SU-DHL-6 (cell line): Measurements from ENCODE around the gene PRPF40A.

Experiments used
- H2AFZ ChIP-seq: fragments of 200-600 bp; sonication (generic); 2 replicates; pipeline ENCODE4 v1.6.1; 2014; ENCODE audit warnings: low read depth, mild to moderate bottlenecking, moderate library complexity, mixed read lengths, antibody characterized with exemption, low read length; ENCODE audit not compliant: severe bottlenecking
- H3F3A ChIP-seq: fragments of 200-600 bp; shearing (Covaris generic); 2 replicates; pipeline ENCODE4 v1.6.0; 2016; ENCODE audit warnings: antibody characterized with exemption, mild to moderate bottlenecking; ENCODE audit not compliant: insufficient read depth
- H3K27ac ChIP-seq: fragments of 200-600 bp; sonication (generic); 2 replicates; pipeline ENCODE4 v1.5.1; 2016; ENCODE audit warnings: low read depth, mild to moderate bottlenecking, low read length, moderate library complexity, mixed read lengths
- H3K27me3 ChIP-seq: fragments of 200-600 bp; sonication (generic), shearing (Covaris generic); 2 replicates; pipeline ENCODE4 v1.6.0; 2014; ENCODE audit warnings: mild to moderate bottlenecking, low read length
- H3K36me3 ChIP-seq: fragments of 200-600 bp; sonication (generic); 2 replicates; pipeline ENCODE4 v1.6.1; 2014; ENCODE audit warnings: mild to moderate bottlenecking, low read length, mixed read lengths
- H3K4me2 ChIP-seq: fragments of 300-600, 200-600 bp; shearing (Covaris generic), sonication (generic); 2 replicates; pipeline ENCODE4 v1.6.0; 2014; ENCODE audit warnings: low read length, low read depth, mild to moderate bottlenecking; ENCODE audit not compliant: poor library complexity, severe bottlenecking
- H3K4me3 ChIP-seq: fragments of 200-600 bp; sonication (generic); 2 replicates; pipeline ENCODE4 v1.5.1; 2014; ENCODE audit warnings: antibody characterized with exemption, low read length, mild to moderate bottlenecking, mixed read lengths; ENCODE audit not compliant: insufficient read depth, poor library complexity, severe bottlenecking
- H3K79me2 ChIP-seq: fragments of 200-600 bp; sonication (generic); 2 replicates; pipeline ENCODE4 v1.6.1; 2014; ENCODE audit warnings: mild to moderate bottlenecking, low read length, moderate library complexity; ENCODE audit not compliant: insufficient read depth
- H3K9ac ChIP-seq: fragments of 200-600 bp; sonication (generic); 2 replicates; pipeline ENCODE4 v1.7.0; 2014; ENCODE audit warnings: mild to moderate bottlenecking, low read length
- H3K9me2 ChIP-seq: fragments of 200-600 bp; sonication (generic); replicated peaks from 2 replicates; pipeline ENCODE4 v1.6.1; 2014; ENCODE audit warnings: low read length; ENCODE audit not compliant: insufficient read depth
- H3K9me3 ChIP-seq: fragments of 200-600 bp; sonication (generic); 2 replicates; pipeline ENCODE4 v1.6.1; 2014; ENCODE audit warnings: low read length, mixed read lengths; ENCODE audit not compliant: insufficient read depth
- H4K20me1 ChIP-seq: fragments of 200-600 bp; sonication (generic); 2 replicates; pipeline ENCODE4 v1.6.1; 2014; ENCODE audit warnings: low read depth, mild to moderate bottlenecking, antibody characterized with exemption, low read length, moderate library complexity, mixed read lengths
- EZH2phosphoT487 ChIP-seq: fragments of 200-600 bp; sonication (generic), shearing (Covaris generic); conservative IDR thresholded peaks from 2 replicates; pipeline ENCODE4 v1.6.1; 2018; ENCODE audit warnings: mild to moderate bottlenecking, antibody characterized with exemption, low read length, moderate library complexity, mixed read lengths
- TF ChIP-seq, protein P1 (sequence below): fragments of 200-600 bp; sonication (generic); IDR thresholded peaks from one replicate; pipeline ENCODE4 v1.5.1; 2017; ENCODE audit warnings: antibody characterized with exemption, mild to moderate bottlenecking, low read length, moderate library complexity; ENCODE audit not compliant: insufficient read depth, poor library complexity, severe bottlenecking

The PRPF40A gene

GRCh38 chr2:152715112-152715511 is 2.1 kb downstream of the PRPF40A start:
- TF ChIP-seq, protein P1, sequence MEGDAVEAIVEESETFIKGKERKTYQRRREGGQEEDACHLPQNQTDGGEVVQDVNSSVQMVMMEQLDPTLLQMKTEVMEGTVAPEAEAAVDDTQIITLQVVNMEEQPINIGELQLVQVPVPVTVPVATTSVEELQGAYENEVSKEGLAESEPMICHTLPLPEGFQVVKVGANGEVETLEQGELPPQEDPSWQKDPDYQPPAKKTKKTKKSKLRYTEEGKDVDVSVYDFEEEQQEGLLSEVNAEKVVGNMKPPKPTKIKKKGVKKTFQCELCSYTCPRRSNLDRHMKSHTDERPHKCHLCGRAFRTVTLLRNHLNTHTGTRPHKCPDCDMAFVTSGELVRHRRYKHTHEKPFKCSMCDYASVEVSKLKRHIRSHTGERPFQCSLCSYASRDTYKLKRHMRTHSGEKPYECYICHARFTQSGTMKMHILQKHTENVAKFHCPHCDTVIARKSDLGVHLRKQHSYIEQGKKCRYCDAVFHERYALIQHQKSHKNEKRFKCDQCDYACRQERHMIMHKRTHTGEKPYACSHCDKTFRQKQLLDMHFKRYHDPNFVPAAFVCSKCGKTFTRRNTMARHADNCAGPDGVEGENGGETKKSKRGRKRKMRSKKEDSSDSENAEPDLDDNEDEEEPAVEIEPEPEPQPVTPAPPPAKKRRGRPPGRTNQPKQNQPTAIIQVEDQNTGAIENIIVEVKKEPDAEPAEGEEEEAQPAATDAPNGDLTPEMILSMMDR: no peak
- no peak for TF ChIP-seq EZH2phosphoT487
- peak overlapping the region; percentile 94 for H3K4me3 ChIP-seq
- H3K27me3 ChIP-seq: no peaks in the 10 kb centered on the region
- H2AFZ ChIP-seq: no peak overlapping the region
- H3K27ac ChIP-seq: no peak overlapping the region
- 0 out of 2 replicates have a peak, but pooled peaks cover 6% of the 10 kb centered on the region for H3F3A ChIP-seq
- H3K79me2 ChIP-seq: peaks cover 84% of the 10 kb centered on the region
- no peaks in the 10 kb centered on the region for H3K9me3 ChIP-seq
- H4K20me1 ChIP-seq: peaks cover 50% of the 10 kb centered on the region
- no peak overlapping the region for H3K9ac ChIP-seq
- no peaks in the 10 kb centered on the region for H3K9me2 ChIP-seq
- H3K36me3 ChIP-seq: peaks cover 51% of the 10 kb centered on the region
- peak overlapping the region; percentile 98 for H3K4me2 ChIP-seq

DNA sequence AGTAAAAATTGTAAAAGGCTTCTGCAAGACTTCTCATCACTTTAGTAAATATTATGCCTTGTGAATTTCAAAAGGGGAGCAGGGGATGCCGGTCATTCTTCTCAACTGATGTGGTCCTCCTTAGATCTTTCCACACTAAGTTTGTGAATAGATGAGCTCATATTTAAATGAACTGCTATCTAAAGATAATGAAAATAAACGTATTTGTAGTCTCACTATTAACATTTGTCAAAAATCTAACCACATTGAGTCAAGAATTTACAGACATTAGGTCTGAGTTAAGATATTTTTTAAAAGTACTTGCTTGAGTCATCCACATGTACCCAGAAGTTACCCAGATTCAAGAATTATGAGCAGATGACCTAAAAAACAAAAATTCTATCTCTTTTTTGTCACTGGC is 6.5 kb downstream of the PRPF40A start:
- Histone ChIP-seq H4K20me1 (peaks cover 68% of the 10 kb centered on the region), H3K36me3 (peaks cover 61% of the 10 kb centered on the region)

GRCh38 chr2:152708742-152709141 is 8.5 kb downstream of the PRPF40A start:
- H3K9ac ChIP-seq: no peak overlapping the region
- H3F3A ChIP-seq: no peaks in the 10 kb centered on the region
- no peaks in the 10 kb centered on the region for H3K27me3 ChIP-seq
- no peak for TF ChIP-seq EZH2phosphoT487
- TF ChIP-seq, protein P1: no peak
- H3K4me2 ChIP-seq: no peak overlapping the region
- no peaks in the 10 kb centered on the region for H3K9me3 ChIP-seq
- no peak overlapping the region for H3K27ac ChIP-seq
- no peaks in the 10 kb centered on the region for H3K9me2 ChIP-seq
- peaks cover 69% of the 10 kb centered on the region for H4K20me1 ChIP-seq
- peaks cover 100% of the 10 kb centered on the region for H3K79me2 ChIP-seq
- H3K4me3 ChIP-seq: no peak overlapping the region
- H3K36me3 ChIP-seq: peaks cover 45% of the 10 kb centered on the region
- no peak overlapping the region for H2AFZ ChIP-seq

More for the DNA sequence above, 6.5 kb downstream of the PRPF40A start:
- Histone ChIP-seq H3K9me2 (no peaks in the 10 kb centered on the region), H3F3A (no peaks in the 10 kb centered on the region), H3K9ac (no peak overlapping the region), H3K27ac (no peak overlapping the region), H3K4me3 (no peak overlapping the region), H2AFZ (no peak overlapping the region), H3K27me3 (no peaks in the 10 kb centered on the region), H3K79me2 (peaks cover 100% of the 10 kb centered on the region), H3K9me3 (no peaks in the 10 kb centered on the region), H3K4me2 (no peak overlapping the region)
- TF ChIP-seq EZH2phosphoT487: no peak
- TF ChIP-seq, protein P1: no peak
